ENCODE results near the gene LPP.

- TF ChIP-seq POLR2AphosphoS5 (IDR thresholded peaks at IDR 0.05; ENCODE audit: low read depth, low read length) (no peak), TAF1 (IDR thresholded peaks at IDR 0.05; ENCODE audit: borderline replicate concordance, insufficient read depth, low read length) (no peak), SIN3A (IDR thresholded peaks at IDR 0.05; ENCODE audit: borderline replicate concordance, insufficient read depth, low read length) (no peak)
- TF ChIP-seq, protein P1, sequence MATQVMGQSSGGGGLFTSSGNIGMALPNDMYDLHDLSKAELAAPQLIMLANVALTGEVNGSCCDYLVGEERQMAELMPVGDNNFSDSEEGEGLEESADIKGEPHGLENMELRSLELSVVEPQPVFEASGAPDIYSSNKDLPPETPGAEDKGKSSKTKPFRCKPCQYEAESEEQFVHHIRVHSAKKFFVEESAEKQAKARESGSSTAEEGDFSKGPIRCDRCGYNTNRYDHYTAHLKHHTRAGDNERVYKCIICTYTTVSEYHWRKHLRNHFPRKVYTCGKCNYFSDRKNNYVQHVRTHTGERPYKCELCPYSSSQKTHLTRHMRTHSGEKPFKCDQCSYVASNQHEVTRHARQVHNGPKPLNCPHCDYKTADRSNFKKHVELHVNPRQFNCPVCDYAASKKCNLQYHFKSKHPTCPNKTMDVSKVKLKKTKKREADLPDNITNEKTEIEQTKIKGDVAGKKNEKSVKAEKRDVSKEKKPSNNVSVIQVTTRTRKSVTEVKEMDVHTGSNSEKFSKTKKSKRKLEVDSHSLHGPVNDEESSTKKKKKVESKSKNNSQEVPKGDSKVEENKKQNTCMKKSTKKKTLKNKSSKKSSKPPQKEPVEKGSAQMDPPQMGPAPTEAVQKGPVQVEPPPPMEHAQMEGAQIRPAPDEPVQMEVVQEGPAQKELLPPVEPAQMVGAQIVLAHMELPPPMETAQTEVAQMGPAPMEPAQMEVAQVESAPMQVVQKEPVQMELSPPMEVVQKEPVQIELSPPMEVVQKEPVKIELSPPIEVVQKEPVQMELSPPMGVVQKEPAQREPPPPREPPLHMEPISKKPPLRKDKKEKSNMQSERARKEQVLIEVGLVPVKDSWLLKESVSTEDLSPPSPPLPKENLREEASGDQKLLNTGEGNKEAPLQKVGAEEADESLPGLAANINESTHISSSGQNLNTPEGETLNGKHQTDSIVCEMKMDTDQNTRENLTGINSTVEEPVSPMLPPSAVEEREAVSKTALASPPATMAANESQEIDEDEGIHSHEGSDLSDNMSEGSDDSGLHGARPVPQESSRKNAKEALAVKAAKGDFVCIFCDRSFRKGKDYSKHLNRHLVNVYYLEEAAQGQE (IDR thresholded peaks at IDR 0.05; ENCODE audit: insufficient read depth in 1 of 2, low read depth in 2 of 2, low read length in 2 of 2) = no peak
Observed at GRCh38 chr3:188530226-188530625, 376.3 kb downstream of the LPP start.
